Stimulated activated CD8-positive, alpha-beta memory T cell treated with anti-CD3 and anti-CD28 coated beads, Interleukin-4, amount 100 ng/mL, for 48 hours (primary cell): Measurements from ENCODE around the gene CNTNAP3B.
"Not testable (repeated sequence)": the region's sequence is repeated elsewhere in the genome, so short reads cannot be mapped to it uniquely, and the experiment has no call there.

Source experiments
- DNase-seq: peaks from one replicate; pipeline ENCODE4 v3.0.0-alpha.2; 2020

Gene CNTNAP3B

DNA sequence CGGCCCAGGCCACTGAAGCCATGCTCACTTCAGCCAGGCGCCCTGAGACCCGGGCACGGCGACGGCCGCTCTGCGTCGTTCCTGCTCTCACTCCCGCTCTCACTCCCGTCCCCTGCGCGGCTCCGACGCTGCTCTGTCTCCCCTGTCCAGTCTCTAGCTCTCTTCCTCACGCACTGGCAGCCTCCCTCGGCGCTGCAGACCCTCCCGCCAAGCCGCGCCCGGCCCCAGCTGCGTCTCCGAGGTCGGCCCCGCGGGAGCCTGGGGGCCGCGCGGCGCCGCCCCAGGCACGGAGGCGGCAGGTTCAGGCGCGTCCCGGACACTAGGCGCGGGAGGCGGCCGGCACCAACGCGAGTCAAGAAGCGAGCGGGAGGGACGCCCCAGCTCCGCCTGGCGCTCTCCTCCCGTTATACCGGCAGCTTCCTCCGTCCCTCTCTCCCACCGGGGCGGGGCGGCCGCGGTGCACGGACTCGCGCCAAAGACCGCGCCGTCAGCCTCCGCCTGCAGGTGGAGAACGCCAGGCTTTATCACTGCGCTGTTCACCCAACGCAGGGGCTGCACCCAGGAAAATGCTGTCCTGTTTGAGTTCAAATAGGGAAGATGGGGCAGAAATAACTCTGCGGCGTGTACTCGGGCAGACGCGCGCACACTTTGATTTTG lies at the start of gene CNTNAP3B:
CNTNAP3B (minus strand) TSS at position 354 of the 657 bp plus-strand sequence; CDS start at position 22, 332 bp downstream.
- DNase-seq: not testable (repeated sequence)

DNA sequence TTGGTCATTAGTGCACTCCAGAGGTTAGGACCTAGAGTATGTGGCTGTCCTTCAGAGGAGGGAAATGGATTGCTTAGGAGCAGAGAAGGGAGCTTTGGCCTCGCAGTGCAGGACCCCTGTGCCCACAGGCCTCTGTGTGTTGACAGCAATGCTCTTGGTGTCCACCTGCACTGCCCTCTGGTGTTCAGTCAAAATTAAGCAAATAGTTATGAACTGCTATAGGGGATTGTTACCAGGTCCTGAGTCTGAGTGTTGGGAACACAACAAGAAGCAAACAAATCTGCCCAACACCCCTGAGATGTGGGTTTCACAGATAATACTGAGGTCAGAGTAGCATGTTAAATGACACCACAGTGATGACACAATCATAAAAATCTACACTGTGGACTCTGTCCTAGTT lies 31.1 kb upstream of the CNTNAP3B start:
- not testable (repeated sequence) for DNase-seq

DNA sequence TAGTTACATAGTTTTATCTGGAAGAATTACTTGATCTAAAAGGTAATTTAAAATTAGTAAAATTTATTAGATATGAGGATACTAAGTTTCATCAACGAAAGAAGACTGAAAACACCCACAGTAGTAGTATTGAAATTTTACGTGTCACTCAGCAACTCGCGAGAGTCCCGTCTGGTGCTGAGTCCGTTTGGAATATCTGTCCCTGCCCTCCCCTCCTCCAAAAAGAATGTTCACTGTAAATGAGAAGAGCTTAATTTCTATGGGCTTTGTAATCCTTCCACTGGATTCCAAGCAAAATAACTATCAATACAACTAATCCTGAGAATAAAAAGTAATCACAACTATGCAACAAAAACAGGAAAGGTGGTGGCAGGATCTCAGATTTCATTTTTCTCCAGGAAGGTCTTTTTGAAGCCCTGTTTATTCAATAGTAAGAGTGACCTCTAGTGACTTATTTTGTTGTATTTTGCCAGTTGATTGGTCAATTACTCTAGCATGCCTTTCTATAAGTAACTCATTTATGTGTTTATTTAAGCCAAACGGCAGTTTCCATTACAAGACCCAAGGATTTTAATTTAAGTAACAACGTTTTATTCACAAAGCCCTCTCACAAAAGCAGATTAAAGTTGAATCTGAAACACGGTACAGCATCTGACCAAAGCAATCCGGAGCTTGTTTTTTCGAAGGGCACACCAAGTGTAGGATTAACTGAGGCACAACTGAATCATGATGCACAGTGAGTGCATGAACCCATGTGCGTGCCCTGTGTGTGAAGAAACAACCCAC lies 2.0 kb downstream of the CNTNAP3B start:
- not testable (repeated sequence) for DNase-seq

GRCh38 chr9:42121007-42121406 lies 8.2 kb downstream of the CNTNAP3B start:
- DNase-seq: not testable (repeated sequence)

GRCh38 chr9:42095929-42096328 lies 33.3 kb downstream of the CNTNAP3B start:
- not testable (repeated sequence) for DNase-seq

- DNase-seq: not testable (repeated sequence)
Measured at GRCh38 chr9:42084559-42084952, 44.7 kb downstream of the CNTNAP3B start.

DNA sequence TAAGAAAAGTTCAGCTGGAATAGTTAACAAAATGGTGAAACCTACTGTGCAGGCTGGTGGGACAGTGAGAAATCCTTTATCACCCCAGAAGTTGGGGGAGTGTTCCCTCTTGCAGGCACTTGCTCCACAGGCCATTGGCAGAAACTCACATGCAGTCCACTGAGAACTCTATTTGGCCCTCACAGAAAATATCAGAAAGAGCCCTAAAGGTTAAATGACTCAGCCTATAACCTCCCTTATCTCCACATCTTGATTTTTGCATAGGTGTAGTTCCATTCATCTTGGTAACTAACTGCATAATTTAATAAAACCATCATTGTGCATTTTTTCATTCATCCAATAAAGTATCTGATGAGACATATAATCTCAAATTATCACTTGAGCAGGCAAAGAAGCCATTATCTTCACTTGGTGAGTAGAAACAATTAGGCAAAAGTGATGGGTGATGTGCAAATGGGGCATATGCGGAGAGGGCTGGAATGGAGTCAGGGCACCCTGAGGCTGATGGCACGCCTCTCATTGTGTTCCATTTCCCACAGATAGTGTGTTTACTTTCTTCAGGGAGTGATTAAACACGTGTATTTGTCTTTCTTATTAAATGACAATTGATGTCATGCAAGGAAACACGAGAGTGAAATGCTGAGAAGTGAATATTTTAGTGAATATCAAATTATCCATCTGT lies 45.2 kb downstream of the CNTNAP3B start:
- not testable (repeated sequence) for DNase-seq

- not testable (repeated sequence) for DNase-seq
Measured at GRCh38 chr9:42080376-42080775, 48.9 kb downstream of the CNTNAP3B start.

GRCh38 chr9:42074868-42075267 lies 54.4 kb downstream of the CNTNAP3B start:
- not testable (repeated sequence) for DNase-seq

- not testable (repeated sequence) for DNase-seq
Measured at GRCh38 chr9:42071026-42071425, 58.2 kb downstream of the CNTNAP3B start.

DNA sequence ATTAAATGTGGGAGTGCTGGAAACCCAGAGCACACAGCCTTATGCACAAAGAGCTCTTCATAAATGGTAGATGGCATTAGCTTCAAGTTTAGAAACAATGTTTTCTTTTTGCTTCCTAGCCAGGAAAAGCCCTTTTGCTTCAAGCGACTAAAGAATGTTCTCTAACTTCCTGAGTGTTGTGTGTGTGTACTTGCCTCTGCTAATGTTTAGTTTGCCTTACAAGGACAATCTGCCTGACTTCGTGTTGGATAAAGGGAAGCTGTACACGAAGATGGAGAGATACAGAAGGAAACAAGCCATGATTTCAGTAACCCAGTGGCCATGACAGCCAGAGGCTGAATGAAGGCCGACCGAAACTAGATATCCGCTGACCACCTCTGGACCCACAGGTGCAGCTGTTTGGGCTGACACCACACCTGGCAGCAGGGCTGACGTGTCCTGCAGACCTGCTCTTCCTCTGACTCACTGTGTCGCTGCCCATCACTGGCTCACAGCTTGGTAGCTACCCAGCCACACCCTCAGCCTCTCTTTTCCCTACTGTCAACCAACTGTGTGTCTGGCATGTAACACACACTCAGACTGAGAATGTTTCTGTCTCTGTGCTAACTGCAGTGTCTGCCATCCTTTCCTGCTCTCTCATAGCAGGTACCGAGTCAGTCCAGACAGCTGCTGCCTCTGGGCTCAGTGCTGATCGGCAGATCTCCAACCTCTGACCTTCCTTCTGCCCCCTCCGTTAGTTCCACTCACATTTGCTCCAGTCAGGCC lies 59.0 kb downstream of the CNTNAP3B start:
- not testable (repeated sequence) for DNase-seq

DNA sequence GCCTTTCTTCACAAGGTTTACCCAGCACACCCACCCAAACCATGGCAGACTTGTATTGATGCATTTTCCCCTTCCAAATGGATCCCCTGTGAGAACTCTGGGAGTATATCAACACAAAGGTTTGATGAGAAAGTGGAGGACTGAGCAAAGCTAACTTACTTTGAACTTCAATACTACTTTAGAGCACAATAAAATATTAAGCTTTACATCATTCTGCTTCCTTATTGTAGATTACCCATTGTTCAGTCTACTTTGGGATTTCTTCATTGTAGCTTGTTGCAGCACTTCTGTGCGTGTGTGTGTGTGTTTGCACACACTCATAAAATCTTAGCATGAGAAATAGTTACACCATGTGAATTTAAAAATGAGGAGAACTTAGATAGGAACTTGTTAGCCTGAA lies 75.4 kb downstream of the CNTNAP3B start:
- not testable (repeated sequence) for DNase-seq

DNA sequence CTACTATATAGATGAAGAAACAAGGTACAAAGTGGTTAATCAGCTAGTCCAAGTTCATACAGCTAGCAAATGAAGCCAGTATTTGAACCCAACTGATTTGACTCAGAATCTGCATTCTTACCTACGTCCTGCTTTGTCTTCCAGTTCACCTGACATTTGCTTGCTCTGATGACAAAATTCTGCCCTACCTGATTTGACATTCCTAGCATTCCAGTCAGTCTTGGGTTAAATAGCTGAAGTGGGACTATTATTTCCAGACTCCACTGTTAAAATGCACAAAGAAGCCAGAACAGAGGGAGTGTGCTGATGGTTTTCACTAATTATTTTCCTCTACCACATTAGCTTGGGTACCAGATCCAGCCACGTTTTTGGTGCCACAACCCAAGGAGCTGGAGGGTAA lies 78.5 kb downstream of the CNTNAP3B start:
- DNase-seq: not testable (repeated sequence)

- not testable (repeated sequence) for DNase-seq
Measured at GRCh38 chr9:42044422-42045010, 84.7 kb downstream of the CNTNAP3B start.

- not testable (repeated sequence) for DNase-seq
Measured at GRCh38 chr9:42033541-42033940, 95.7 kb downstream of the CNTNAP3B start.

- DNase-seq: not testable (repeated sequence)
Measured at GRCh38 chr9:42020639-42021038, 108.6 kb downstream of the CNTNAP3B start.

- not testable (repeated sequence) for DNase-seq
Measured at GRCh38 chr9:42018220-42018922, 110.9 kb downstream of the CNTNAP3B start.

- not testable (repeated sequence) for DNase-seq
Measured at GRCh38 chr9:42014317-42014716, 114.9 kb downstream of the CNTNAP3B start.

DNA sequence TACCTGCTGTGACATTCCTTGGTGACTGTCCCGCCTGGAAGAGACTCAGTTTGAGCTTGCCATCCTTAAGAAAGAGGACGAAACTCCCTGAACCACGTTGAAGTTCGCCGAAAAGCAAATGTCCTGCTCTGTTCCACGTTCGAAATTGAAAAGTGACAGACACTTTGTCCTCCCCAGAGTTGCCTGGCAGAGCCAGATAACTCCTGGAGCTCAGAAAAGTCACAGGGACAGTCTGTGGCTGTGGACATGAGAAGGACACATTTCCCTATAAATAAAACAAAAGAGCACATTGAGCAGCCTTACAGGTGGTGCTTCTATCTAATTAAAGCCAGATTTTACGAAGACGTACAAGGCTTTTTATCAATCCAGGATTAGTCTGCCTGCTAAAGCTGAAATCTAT lies 137.6 kb downstream of the CNTNAP3B start:
- not testable (repeated sequence) for DNase-seq

- not testable (repeated sequence) for DNase-seq
Measured at GRCh38 chr9:41980271-41980670, 149.0 kb downstream of the CNTNAP3B start.

DNA sequence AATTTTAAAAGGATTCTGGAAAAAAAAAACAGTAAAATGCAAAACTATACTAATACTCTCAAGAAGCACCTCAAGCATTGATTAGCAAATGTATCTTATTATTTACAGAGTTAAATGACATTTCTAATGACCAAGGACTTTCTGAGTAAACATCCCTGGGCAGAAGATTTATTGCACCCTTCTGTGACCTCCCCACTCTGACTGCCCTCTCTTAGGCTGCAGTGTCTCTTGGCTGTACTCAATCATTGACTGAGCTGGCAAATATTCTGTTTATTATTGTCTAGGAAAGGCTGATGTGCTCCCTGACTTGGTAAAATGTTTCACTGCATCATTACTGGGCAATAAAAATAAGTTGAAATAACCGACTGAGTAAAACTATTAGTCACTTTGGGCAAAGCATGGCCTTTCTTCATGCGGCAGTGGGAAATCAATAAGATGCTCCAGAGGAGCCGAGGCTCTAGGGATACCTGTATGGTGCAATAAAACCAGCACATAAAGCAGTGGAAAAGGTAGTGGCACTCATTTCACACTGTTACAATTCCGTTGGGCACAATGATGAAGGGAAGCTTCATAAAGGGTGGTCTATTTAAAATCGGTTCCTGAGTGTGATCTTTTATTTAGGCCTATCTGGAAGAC lies 151.1 kb downstream of the CNTNAP3B start:
- DNase-seq: not testable (repeated sequence)
